BLaER1 treated with 17β-estradiol and CSF1 and Interleukin-3, amounts not matched to agents 10 nM and 100 nM (cell line): ENCODE results near the gene TSPYL1.
A peak's percentile ranks its signal among the peaks of the same experiment; 100 is the strongest.

ENCODE experiments used
- H3K27ac ChIP-seq, 11 experiments: shearing (Covaris generic); formaldehyde crosslinking; 2 replicates each; pipeline ENCODE4 v1.8.1; 2022
- H3K27me3 ChIP-seq, 11 experiments: shearing (Covaris generic); formaldehyde crosslinking; 2 replicates each; pipeline ENCODE4 v1.8.1; 2022
- H3K36me3 ChIP-seq, 11 experiments: shearing (Covaris generic); formaldehyde crosslinking; 2 replicates each; pipeline ENCODE4 v1.8.1; 2022
- H3K4me1 ChIP-seq, 10 experiments: shearing (Covaris generic); formaldehyde crosslinking; 2 replicates each; pipeline ENCODE4 v1.8.1; 2022
- H3K4me2 ChIP-seq, 11 experiments: shearing (Covaris generic); formaldehyde crosslinking; 2 replicates each; pipeline ENCODE4 v1.8.1; 2022
- H3K4me3 ChIP-seq, 10 experiments: shearing (Covaris generic); formaldehyde crosslinking; 2 replicates each; pipeline ENCODE4 v1.8.1; 2022
- H3K9ac ChIP-seq, 11 experiments: shearing (Covaris generic); formaldehyde crosslinking; 2 replicates each; pipeline ENCODE4 v1.8.1; 2022
- H3K9me3 ChIP-seq, 11 experiments: shearing (Covaris generic); formaldehyde crosslinking; replicated peaks in 1 of 11; 2 replicates each; pipeline ENCODE4 v1.8.1; 2022
- H4K20me1 ChIP-seq, 11 experiments: shearing (Covaris generic); formaldehyde crosslinking; 2 replicates each; pipeline ENCODE4 v1.8.1; 2022
- Cebpa-rat ChIP-seq, 11 experiments: shearing (Covaris generic); IDR thresholded peaks; 2 replicates each; pipeline ENCODE4 v1.8.1; 2022

The TSPYL1 gene

DNA sequence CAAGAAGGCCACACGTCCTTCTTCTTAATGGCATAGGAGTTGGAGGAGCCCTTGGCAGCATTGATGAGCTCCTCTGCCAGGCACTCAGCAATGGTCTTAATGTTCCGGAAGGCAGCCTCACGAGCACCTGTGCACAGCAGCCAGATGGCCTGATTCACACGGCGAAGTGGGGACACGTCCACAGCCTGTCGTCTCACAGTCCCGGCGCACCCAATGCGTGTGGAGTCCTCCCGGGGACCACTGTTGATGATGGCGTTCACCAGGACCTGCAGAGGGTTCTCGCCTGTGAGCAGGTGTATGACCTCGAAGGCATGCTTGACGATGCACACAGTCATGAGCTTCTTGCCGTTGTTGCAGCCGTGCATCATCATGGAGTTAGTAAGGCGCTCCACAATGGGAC is 21.2 kb downstream of the TSPYL1 start:
- no peaks in the 10 kb centered on the region for H4K20me1 ChIP-seq
- peaks cover 13 to 45% (median 32%) of the 10 kb centered on the region in 11 experiments; a peak in 20 of 22 replicates for H3K36me3 ChIP-seq
- H3K27me3 ChIP-seq, result no peaks in the 10 kb centered on the region
- peaks cover 10 to 17% (median 13%) of the 10 kb centered on the region in 10 experiments for H3K4me1 ChIP-seq
- no peak overlapping the region for H3K9ac ChIP-seq
- H3K27ac ChIP-seq, result no peak overlapping the region
- H3K4me3 ChIP-seq, result no peak overlapping the region
- peaks cover 14 to 35% (median 28%) of the 10 kb centered on the region in 11 experiments for H3K9me3 ChIP-seq
- no peak overlapping the region for H3K4me2 ChIP-seq
- no peak for TF ChIP-seq Cebpa-rat (IDR thresholded peaks at IDR 0.05)

GRCh38 chr6:116256694-116257093 is 23.0 kb downstream of the TSPYL1 start:
- peaks cover 7 to 43% (median 26%) of the 10 kb centered on the region in 11 experiments; a peak in 18 of 22 replicates for H3K36me3 ChIP-seq
- H3K27me3 ChIP-seq, result no peaks in the 10 kb centered on the region

GRCh38 chr6:116255246-116255800 is 24.4 kb downstream of the TSPYL1 start:
- TF ChIP-seq Cebpa-rat (IDR thresholded peaks at IDR 0.05), result no peak
- H3K9me3 ChIP-seq, result peaks cover 0 to 7% (median 0%) of the 10 kb centered on the region in 11 experiments; a peak in 3 of 22 replicates
- H3K4me3 ChIP-seq, result peak overlapping the region in 7 of 10 experiments; percentile 89 to 98 (median 94); a peak in 8 of 20 replicates
- H4K20me1 ChIP-seq, result peaks cover 0 to 9% (median 0%) of the 10 kb centered on the region in 11 experiments; a peak in 4 of 22 replicates
- peaks cover 38 to 47% (median 43%) of the 10 kb centered on the region in 10 experiments for H3K4me1 ChIP-seq
- H3K27me3 ChIP-seq, result no peaks in the 10 kb centered on the region
- H3K27ac ChIP-seq, result peak overlapping the region in 5 of 11 experiments; percentile 88 to 93 (median 93); a peak in 11 of 22 replicates
- H3K4me2 ChIP-seq, result peak overlapping the region; percentile 83 to 98 (median 94); a peak in 21 of 22 replicates
- peak overlapping the region in 10 of 11 experiments; percentile 85 to 93 (median 91); a peak in 17 of 22 replicates for H3K9ac ChIP-seq
- peaks cover 4 to 30% (median 17%) of the 10 kb centered on the region in 11 experiments; a peak in 14 of 22 replicates for H3K36me3 ChIP-seq

More at GRCh38 chr6:116256694-116257093, 23.0 kb downstream of the TSPYL1 start:
- Histone ChIP-seq H3K9ac (no peak overlapping the region), H3K4me3 (no peak overlapping the region), H4K20me1 (no peaks in the 10 kb centered on the region; a peak in 1 of 22 replicates), H3K4me2 (no peak overlapping the region), H3K9me3 (peaks cover 0 to 16% (median 9%) of the 10 kb centered on the region in 11 experiments; a peak in 13 of 22 replicates), H3K27ac (no peak overlapping the region), H3K4me1 (peaks cover 26 to 33% (median 29%) of the 10 kb centered on the region in 10 experiments)
- no peak for TF ChIP-seq Cebpa-rat (IDR thresholded peaks at IDR 0.05)

GRCh38 chr6:116254297-116255056 is 25.3 kb downstream of the TSPYL1 start:
- Histone ChIP-seq H3K4me2 (peak overlapping the region; percentile 83 to 98 (median 94)), H3K4me1 (peaks cover 42 to 56% (median 50%) of the 10 kb centered on the region in 10 experiments), H3K27me3 (no peaks in the 10 kb centered on the region), H3K4me3 (peak overlapping the region; percentile 89 to 98 (median 96)), H3K27ac (peak overlapping the region; percentile 86 to 94 (median 92)), H3K36me3 (peaks cover 4 to 22% (median 14%) of the 10 kb centered on the region in 11 experiments; a peak in 13 of 22 replicates), H3K9ac (peak overlapping the region; percentile 85 to 93 (median 90)), H4K20me1 (peaks cover 0 to 9% (median 0%) of the 10 kb centered on the region in 11 experiments; a peak in 4 of 22 replicates), H3K9me3 (0 out of 22 replicates have a peak, but pooled peaks cover 0 to under 1% (median 0%) of the 10 kb centered on the region in 11 experiments)
- no peak for TF ChIP-seq Cebpa-rat (IDR thresholded peaks at IDR 0.05)

- TF ChIP-seq Cebpa-rat (IDR thresholded peaks at IDR 0.05), result no peak
- no peaks in the 10 kb centered on the region for H3K9me3 ChIP-seq
- H3K36me3 ChIP-seq, result peaks cover 1 to 17% (median 9%) of the 10 kb centered on the region in 11 experiments; a peak in 12 of 22 replicates
- peak within 1 kb of the TSS; percentile 86 to 94 (median 92) for H3K27ac ChIP-seq
- H3K4me1 ChIP-seq, result peaks cover 42 to 58% (median 51%) of the 10 kb centered on the region in 10 experiments
- peaks cover 0 to 9% (median 0%) of the 10 kb centered on the region in 11 experiments; a peak in 4 of 22 replicates for H4K20me1 ChIP-seq
- H3K4me2 ChIP-seq, result peak within 1 kb of the TSS; percentile 87 to 99 (median 95)
- peak within 1 kb of the TSS; percentile 85 to 93 (median 90) for H3K9ac ChIP-seq
- peak within 1 kb of the TSS; percentile 89 to 98 (median 96) for H3K4me3 ChIP-seq
- no peaks in the 10 kb centered on the region for H3K27me3 ChIP-seq
These were observed 26.0 kb downstream of the TSPYL1 start, which contains the start of gene TSPYL4 for GRCh38 chr6:116253505-116254296. Gene TSPYL4, minus strand, starts transcription at chr6:116254075. Its CDS starts 67 bp downstream, at chr6:116254008.

DNA sequence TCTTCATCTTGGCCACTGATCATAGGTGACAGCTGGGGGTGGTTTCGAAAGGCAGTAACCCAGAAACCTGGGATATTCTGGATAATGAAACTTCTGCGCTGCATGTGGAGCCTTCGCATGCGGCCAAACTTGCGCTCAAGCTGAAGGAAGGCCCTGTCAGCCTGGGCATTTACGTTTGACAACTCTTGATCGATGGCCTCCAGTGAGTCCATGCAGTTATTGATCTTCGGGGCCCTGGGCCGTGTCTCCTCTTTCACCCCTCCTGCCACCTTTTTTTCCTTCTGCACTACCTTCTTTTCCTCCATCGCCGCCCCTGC is 26.6 kb downstream of the TSPYL1 start:
- Histone ChIP-seq H3K36me3 (peaks cover 0 to 13% (median 6%) of the 10 kb centered on the region in 11 experiments; a peak in 8 of 22 replicates), H4K20me1 (peaks cover 0 to 9% (median 0%) of the 10 kb centered on the region in 11 experiments; a peak in 4 of 22 replicates), H3K4me2 (peak overlapping the region; percentile 85 to 99 (median 95)), H3K27me3 (no peaks in the 10 kb centered on the region), H3K4me1 (peaks cover 42 to 58% (median 51%) of the 10 kb centered on the region in 10 experiments), H3K4me3 (peak overlapping the region; percentile 89 to 98 (median 96)), H3K9me3 (no peaks in the 10 kb centered on the region), H3K9ac (peak overlapping the region; percentile 85 to 93 (median 90)), H3K27ac (peak overlapping the region; percentile 86 to 94 (median 92); a peak in 21 of 22 replicates)
- TF ChIP-seq Cebpa-rat (IDR thresholded peaks at IDR 0.05), result no peak

DNA sequence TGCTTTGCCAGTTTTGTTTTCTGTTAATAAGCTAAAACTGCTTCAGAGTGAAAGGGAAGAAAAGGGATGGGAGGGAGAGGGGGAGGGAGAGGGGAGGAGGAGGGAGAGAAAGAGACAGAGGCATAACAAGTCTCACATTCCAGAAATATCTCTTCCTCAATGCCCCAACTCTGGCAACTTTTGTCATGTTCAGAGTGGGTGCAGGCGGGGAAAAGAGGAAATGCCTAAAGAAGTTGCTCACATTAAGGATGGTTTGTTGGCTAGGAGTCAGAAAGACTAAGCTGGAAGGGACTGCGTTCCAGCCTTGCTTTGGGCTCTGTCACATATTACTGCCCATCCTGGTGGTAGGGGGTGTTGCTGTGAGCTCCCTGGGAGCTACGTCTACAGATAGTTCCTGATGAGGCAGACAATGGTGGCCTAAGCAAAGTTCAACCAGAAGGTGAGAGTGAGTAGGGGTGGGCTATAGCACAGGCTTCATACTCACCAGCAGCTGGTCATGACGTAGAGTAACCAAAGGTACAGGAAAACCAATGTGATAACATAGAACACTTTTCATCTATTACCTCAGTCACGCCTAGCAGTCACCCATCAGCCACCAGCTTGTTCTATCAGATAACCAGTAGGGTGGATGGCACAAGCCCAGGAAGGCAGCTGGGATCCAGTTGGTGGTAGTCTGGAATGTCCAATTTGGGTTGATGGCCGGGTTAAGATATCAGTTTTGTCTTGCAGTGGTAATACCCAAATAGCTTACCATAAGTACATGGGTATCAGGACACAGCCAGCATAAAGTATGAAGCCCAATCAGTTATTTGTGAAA is 28.0 kb downstream of the TSPYL1 start:
- Histone ChIP-seq H3K4me3 (peak overlapping the region in 9 of 10 experiments; percentile 11 to 98 (median 49); a peak in 7 of 20 replicates), H3K27me3 (no peaks in the 10 kb centered on the region), H3K27ac (no peak overlapping the region), H3K4me2 (peak overlapping the region; percentile 85 to 99 (median 95)), H3K9me3 (no peaks in the 10 kb centered on the region), H3K9ac (peak overlapping the region in 4 of 11 experiments; percentile 1 to 32 (median 30); a peak in 2 of 22 replicates), H3K4me1 (peaks cover 42 to 58% (median 51%) of the 10 kb centered on the region in 10 experiments), H3K36me3 (peaks cover 0 to 13% (median 6%) of the 10 kb centered on the region in 11 experiments; a peak in 7 of 22 replicates), H4K20me1 (peaks cover 0 to 9% (median 0%) of the 10 kb centered on the region in 11 experiments; a peak in 4 of 22 replicates)
- no peak for TF ChIP-seq Cebpa-rat (IDR thresholded peaks at IDR 0.05)
